Measurements from ENCODE around the gene CWC25.
"Not testable (repeated sequence)": the region's sequence is repeated elsewhere in the genome, so short reads cannot be mapped to it uniquely, and the experiment has no call there.

GRCh38 chr17:38855101-38855714 lies 30.1 kb upstream of the CWC25 start:
- TF ChIP-seq CTCF (IDR thresholded peaks at IDR 0.05; ENCODE audit: borderline replicate concordance, extremely low read depth, low read length, poor library complexity, severe bottlenecking); EZH2 (IDR thresholded peaks at IDR 0.05; ENCODE audit: borderline replicate concordance, low read depth, low read length, severe bottlenecking): not testable (repeated sequence)
